OCI-LY1 (cell line): Measurements from ENCODE around the gene PXDC1.

ENCODE experiments used
- CTCF ChIP-seq: fragments of 200-600 bp; sonication (generic), shearing (Covaris generic); IDR thresholded peaks from 2 replicates; pipeline ENCODE4 v1.5.1; 2017; ENCODE audit warnings: mild to moderate bottlenecking, antibody characterized with exemption, low read length, moderate library complexity, mixed read lengths
- EZH2 ChIP-seq: fragments of 200-600 bp; sonication (generic), shearing (Covaris generic); IDR thresholded peaks from 2 replicates; pipeline ENCODE4 v1.8.0; 2017; ENCODE audit warnings: borderline replicate concordance, mixed run types, mild to moderate bottlenecking, antibody characterized with exemption, low read length, moderate library complexity, mixed read lengths

DNA sequence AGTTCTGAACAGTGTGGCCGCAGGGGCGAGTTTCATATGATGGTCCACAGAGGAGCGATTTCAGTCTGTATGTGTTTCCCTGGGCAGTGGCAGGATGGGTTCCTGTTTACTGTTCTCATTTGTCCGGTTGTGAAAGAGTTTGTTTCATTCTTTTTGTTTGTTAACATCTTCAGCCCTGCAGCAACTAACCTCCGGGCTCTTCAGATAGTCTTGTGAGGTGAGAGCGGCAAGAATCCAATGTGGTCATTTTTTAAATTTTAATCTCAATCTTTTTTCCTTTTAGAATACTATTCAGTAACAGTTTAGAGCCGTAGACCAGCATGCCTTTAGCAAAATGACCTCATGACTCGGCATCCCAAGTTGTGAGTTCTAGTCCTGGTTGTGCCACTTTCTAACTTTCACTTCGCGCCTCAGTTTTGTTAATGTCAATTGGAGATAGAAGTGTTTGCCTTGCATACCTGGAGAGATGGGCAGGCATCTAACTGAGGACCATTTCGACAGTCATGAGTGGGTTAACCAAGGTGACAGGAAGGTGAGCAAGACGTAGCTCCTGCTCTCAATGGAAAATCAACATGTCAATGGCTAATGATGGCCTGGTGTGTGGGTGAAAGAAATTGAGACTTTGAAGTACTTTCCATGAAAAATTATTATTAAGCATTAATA, 38.5 kb upstream of the PXDC1 start:
- TF ChIP-seq CTCF (no peak), EZH2 (no peak)
